ENCODE results near the gene MUC22. TPM values are rescaled to one million over a fixed set of nuclear protein-coding genes. Genes with fewer than 3 reads are reported as not detected.

The MUC22 gene
- total RNA-seq (2022; extraction: Qiagen RNA extraction) = 0.02 to 0.03 TPM (median 0.02 TPM) in 3 of 5 replicates, not detected in the others

GRCh38 chr6:31010393-31011060, at the start of gene MUC22:
TSS of gene MUC22 (plus strand) at chr6:31010474. CDS start at chr6:31010707, 233 bp downstream.

GRCh38 chr6:30983439-30983838, 26.8 kb upstream of the MUC22 start, which contains the start of gene MUC21:
TSS of gene MUC21 (plus strand) at chr6:30983718. CDS start at chr6:30983959, 241 bp downstream.

Other genes with a start within 250 kb of the MUC22 start
- gene DDR1, start 126.0 kb upstream of the MUC22 start, total RNA-seq (2022; extraction: Qiagen RNA extraction) = 41.3 to 63.5 TPM (median 55.9 TPM) in 5 replicates
- 18.6 to 23.2 TPM (median 20.0 TPM) in 5 replicates for gene GTF2H4, start 102.3 kb upstream of the MUC22 start, total RNA-seq (2022; extraction: Qiagen RNA extraction)
- 10.8 to 14.3 TPM (median 13.2 TPM) in 5 replicates for gene VARS2, start 96.2 kb upstream of the MUC22 start, total RNA-seq (2022; extraction: Qiagen RNA extraction)
- not detected in 5 replicates for gene SFTA2, start 78.3 kb upstream of the MUC22 start, total RNA-seq (2022; extraction: Qiagen RNA extraction)
- gene MUCL3, start 69.5 kb upstream of the MUC22 start, total RNA-seq (2022; extraction: Qiagen RNA extraction) = 0.02 to 0.06 TPM (median 0.05 TPM) in 5 replicates
- not detected in 5 replicates for gene MUC21, start 26.8 kb upstream of the MUC22 start, total RNA-seq (2022; extraction: Qiagen RNA extraction)
- not detected in 5 replicates for gene C6orf15, start 102.1 kb downstream of the MUC22 start, total RNA-seq (2022; extraction: Qiagen RNA extraction)
- 3.0 to 5.1 TPM (median 3.8 TPM) in 5 replicates for gene PSORS1C1, start 104.3 kb downstream of the MUC22 start, total RNA-seq (2022; extraction: Qiagen RNA extraction)
- gene CDSN, start 110.0 kb downstream of the MUC22 start, total RNA-seq (2022; extraction: Qiagen RNA extraction) = 0.03 TPM in 1 of 5 replicates, not detected in the others
- gene PSORS1C2, start 128.6 kb downstream of the MUC22 start, total RNA-seq (2022; extraction: Qiagen RNA extraction) = not detected in 5 replicates
- gene CCHCR1, start 147.3 kb downstream of the MUC22 start, total RNA-seq (2022; extraction: Qiagen RNA extraction) = 6.5 to 9.0 TPM (median 7.4 TPM) in 5 replicates
- gene TCF19, start 148.1 kb downstream of the MUC22 start, total RNA-seq (2022; extraction: Qiagen RNA extraction) = 13.1 to 15.4 TPM (median 14.2 TPM) in 5 replicates
- 4.7 to 6.7 TPM (median 5.3 TPM) in 5 replicates for gene POU5F1, start 160.2 kb downstream of the MUC22 start, total RNA-seq (2022; extraction: Qiagen RNA extraction)

Data from A549 treated with CORT108297 at 1 μM for 4 hours (cell line).